Activated CD4-positive, alpha-beta T cell treated with anti-CD3 and anti-CD28 coated beads for 36 hours (primary cell): ENCODE data around the gene MVP. TPM values are rescaled to one million over a fixed set of nuclear protein-coding genes. Genes with fewer than 3 reads are reported as not detected.
A peak's percentile ranks its signal among the peaks of the same experiment; 100 is the strongest.
"Not testable (repeated sequence)": the region's sequence is repeated elsewhere in the genome, so short reads cannot be mapped to it uniquely, and the experiment has no call there.

Source experiments
- ATAC-seq: fragments of 200-7000 bp; cut with Tn5 transposase; one replicate; pipeline ENCODE4 v1.10.0; 2021; ENCODE audit warnings: mild to moderate bottlenecking, moderate library complexity
- CTCF ChIA-PET: fragments of 350-600 bp; sonication (Branson Sonifier 250); formaldehyde crosslinking; loops from one replicate; lab custom pipeline; 2021; ENCODE audit warnings: antibody characterized with exemption; lab: Charles Lee
- POLR2A ChIA-PET: fragments of 350-600 bp; sonication (Branson Sonifier 250); formaldehyde crosslinking; loops from one replicate; lab custom pipeline; 2021; ENCODE audit warnings: antibody characterized with exemption, inconsistent platforms; lab: Charles Lee
- DNase-seq: peaks from one replicate; pipeline ENCODE4 v3.0.0-alpha.2; 2020
- H3K27ac Mint-ChIP-seq: one replicate; pipeline ENCODE4 v1.8.0; 2021; ENCODE audit warnings: mixed read lengths
- H3K27me3 Mint-ChIP-seq: one replicate; pipeline ENCODE4 v1.8.0; 2021; ENCODE audit warnings: mixed read lengths
- H3K36me3 Mint-ChIP-seq: one replicate; pipeline ENCODE4 v1.8.0; 2021; ENCODE audit warnings: low read depth, mixed read lengths
- H3K4me1 Mint-ChIP-seq: one replicate; pipeline ENCODE4 v1.8.0; 2021; ENCODE audit warnings: mixed read lengths
- H3K4me3 Mint-ChIP-seq: one replicate; pipeline ENCODE4 v1.8.0; 2021; ENCODE audit warnings: mild to moderate bottlenecking, moderate library complexity, mixed read lengths
- H3K9me3 Mint-ChIP-seq: one replicate; pipeline ENCODE4 v1.8.0; 2021; ENCODE audit warnings: low read depth, mixed read lengths
- intact Hi-C, 2 experiments: fragments of 100-400 bp; cut with DNase I in 1 of 2; cut with micrococcal nuclease in 1 of 2; formaldehyde crosslinking; loops; one replicate each; pipeline versions ENCODE4 v1.14.2 to v1.15.1; 2022 to 2024; cut with DNase I, micrococcal nuclease
- total RNA-seq, 2 experiments: library from RNA; stranded (reverse); gene quantifications; one replicate each; pipeline ENCODE4 v1.2.3, GENCODE V29; 2021

MVP gene
- total RNA-seq, 2 experiments from 2014 or later: 86.2 to 101 TPM

GRCh38 chr16:29826342-29826695 lies 6.1 kb downstream of the MVP start:
- CTCF ChIA-PET: interaction anchor here (0.6 to 6.4 kb wide), 11 partner anchors 8 to 268 kb away, joined by 3 to 53 read pairs (median 4); partner anchors contain the start of gene PAGR1
- POLR2A ChIA-PET: interaction anchor here (0.7 to 4.5 kb wide), 6 partner anchors 8 to 360 kb away, joined by 3 to 25 read pairs (median 6); partner anchors contain the start of gene PAGR1
- Mint-ChIP-seq H3K9me3 (no peaks in the 10 kb centered on the region), H3K36me3 (peaks cover 14% of the 10 kb centered on the region), H3K27ac (peak overlapping the region; percentile 92), H3K27me3 (no peaks in the 10 kb centered on the region), H3K4me3 (peak overlapping the region; percentile 53), H3K4me1 (peaks cover 78% of the 10 kb centered on the region)
- intact Hi-C loops: loop anchor here in 1 of 2 experiments (2.0 kb wide), 2 partner anchors 42 to 818 kb away; no protein-coding TSS in a partner anchor
- DNase-seq (no peak), ATAC-seq (no peak)

- intact Hi-C loops: no loop called here
- Mint-ChIP-seq H3K27ac (no peak overlapping the region), H3K4me1 (peaks cover 44% of the 10 kb centered on the region), H3K4me3 (no peak overlapping the region), H3K36me3 (peaks cover 28% of the 10 kb centered on the region), H3K9me3 (no peaks in the 10 kb centered on the region), H3K27me3 (no peaks in the 10 kb centered on the region)
- ATAC-seq (no peak), DNase-seq (no peak)
- CTCF ChIA-PET: no interaction called here
- POLR2A ChIA-PET: no interaction called here
Observed at GRCh38 chr16:29830774-29831173, 10.5 kb downstream of the MVP start.

GRCh38 chr16:29831490-29831889 lies 11.2 kb downstream of the MVP start:
- CTCF ChIA-PET: no interaction called here
- ATAC-seq (no peak), DNase-seq (no peak)
- no peaks in the 10 kb centered on the region for H3K27me3 Mint-ChIP-seq
- intact Hi-C loops: no loop called here
- H3K9me3 Mint-ChIP-seq: no peaks in the 10 kb centered on the region
- no peak overlapping the region for H3K27ac Mint-ChIP-seq
- POLR2A ChIA-PET: no interaction called here
- no peak overlapping the region for H3K4me3 Mint-ChIP-seq
- H3K36me3 Mint-ChIP-seq: peaks cover 31% of the 10 kb centered on the region
- peaks cover 37% of the 10 kb centered on the region for H3K4me1 Mint-ChIP-seq

- ATAC-seq, intact Hi-C loops, DNase-seq, H3K27ac Mint-ChIP-seq, H3K9me3 Mint-ChIP-seq, H3K27me3 Mint-ChIP-seq, H3K4me3 Mint-ChIP-seq: not testable (repeated sequence)
- ChIA-PET CTCF (interaction anchor here (0.7 to 2.0 kb wide), 2 partner anchors 13 to 45 kb away, joined by 3 to 6 read pairs; partner anchors contain the start of gene MVP), POLR2A (interaction anchor here (0.5 to 0.6 kb wide), 3 partner anchors 9 to 39 kb away, joined by 3 to 7 read pairs (median 4); no protein-coding TSS in a partner anchor)
- H3K4me1 Mint-ChIP-seq: peaks cover 22% of the 10 kb centered on the region
- H3K36me3 Mint-ChIP-seq: peaks cover 41% of the 10 kb centered on the region
Observed at GRCh38 chr16:29833219-29833618, 13.0 kb downstream of the MVP start.

- intact Hi-C loops: no loop called here
- H3K4me1 Mint-ChIP-seq: peaks cover 17% of the 10 kb centered on the region
- H3K9me3 Mint-ChIP-seq: no peaks in the 10 kb centered on the region
- H3K27ac Mint-ChIP-seq: peak overlapping the region; percentile 55
- H3K4me3 Mint-ChIP-seq: no peak overlapping the region
- H3K27me3 Mint-ChIP-seq: no peaks in the 10 kb centered on the region
- peak; percentile 16 for ATAC-seq
- CTCF ChIA-PET: interaction anchor here (1.1 to 2.0 kb wide), 2 partner anchors 14 kb away, joined by 6 read pairs; partner anchors contain the start of gene MVP
- peak; percentile 45 for DNase-seq
- POLR2A ChIA-PET: no interaction called here
- peaks cover 41% of the 10 kb centered on the region for H3K36me3 Mint-ChIP-seq
Observed at GRCh38 chr16:29834079-29834478, 13.8 kb downstream of the MVP start.

- peaks cover 8% of the 10 kb centered on the region for H3K4me1 Mint-ChIP-seq
- ATAC-seq (no peak), DNase-seq (no peak)
- ChIA-PET CTCF (interaction anchor here (0.5 to 1.3 kb wide), 3 partner anchors 11 to 13 kb away, joined by 3 to 5 read pairs (median 3); no protein-coding TSS in a partner anchor), POLR2A (no interaction called here)
- H3K9me3 Mint-ChIP-seq: no peaks in the 10 kb centered on the region
- peaks cover 52% of the 10 kb centered on the region for H3K36me3 Mint-ChIP-seq
- intact Hi-C loops: no loop called here
- H3K27ac Mint-ChIP-seq: no peak overlapping the region
- H3K27me3 Mint-ChIP-seq: no peaks in the 10 kb centered on the region
- H3K4me3 Mint-ChIP-seq: no peak overlapping the region
Observed at GRCh38 chr16:29835926-29836325, 15.7 kb downstream of the MVP start.

GRCh38 chr16:29836623-29837022 lies 16.4 kb downstream of the MVP start:
- POLR2A ChIA-PET: no interaction called here
- no peak overlapping the region for H3K4me3 Mint-ChIP-seq

GRCh38 chr16:29837841-29838240 lies 17.6 kb downstream of the MVP start:
- Mint-ChIP-seq H3K27me3 (no peaks in the 10 kb centered on the region), H3K4me3 (no peak overlapping the region), H3K4me1 (peaks cover 8% of the 10 kb centered on the region), H3K27ac (no peak overlapping the region), H3K36me3 (peaks cover 47% of the 10 kb centered on the region), H3K9me3 (no peaks in the 10 kb centered on the region)
- POLR2A ChIA-PET: no interaction called here
- ATAC-seq (no peak), DNase-seq (no peak)
- CTCF ChIA-PET: interaction anchor here (0.7 to 2.1 kb wide), 2 partner anchors 11 to 86 kb away, joined by 3 to 12 read pairs; no protein-coding TSS in a partner anchor
- intact Hi-C loops: no loop called here

More at GRCh38 chr16:29836623-29837022, 16.4 kb downstream of the MVP start:
- intact Hi-C loops: no loop called here
- DNase-seq (no peak), ATAC-seq (no peak)
- CTCF ChIA-PET: interaction anchor here (2.1 kb wide), 1 partner anchor 12 kb away, joined by 12 read pairs; no protein-coding TSS in a partner anchor
- peaks cover 8% of the 10 kb centered on the region for H3K4me1 Mint-ChIP-seq
- no peaks in the 10 kb centered on the region for H3K9me3 Mint-ChIP-seq
- peaks cover 52% of the 10 kb centered on the region for H3K36me3 Mint-ChIP-seq
- H3K27me3 Mint-ChIP-seq: no peaks in the 10 kb centered on the region
- no peak overlapping the region for H3K27ac Mint-ChIP-seq

GRCh38 chr16:29839822-29840221 lies 19.6 kb downstream of the MVP start:
- no peak for ATAC-seq
- no peak overlapping the region for H3K4me3 Mint-ChIP-seq
- H3K36me3 Mint-ChIP-seq: peaks cover 33% of the 10 kb centered on the region
- DNase-seq: no peak
- ChIA-PET POLR2A (interaction anchor here (0.6 kb wide), 1 partner anchor 120 kb away, joined by 9 read pairs; no protein-coding TSS in a partner anchor), CTCF (no interaction called here)
- no peaks in the 10 kb centered on the region for H3K27me3 Mint-ChIP-seq
- no peaks in the 10 kb centered on the region for H3K4me1 Mint-ChIP-seq
- intact Hi-C loops: no loop called here
- H3K27ac Mint-ChIP-seq: no peak overlapping the region
- H3K9me3 Mint-ChIP-seq: no peaks in the 10 kb centered on the region

GRCh38 chr16:29840240-29840639 lies 20.0 kb downstream of the MVP start:
- intact Hi-C loops: no loop called here
- Mint-ChIP-seq H3K27ac (no peak overlapping the region), H3K9me3 (no peaks in the 10 kb centered on the region), H3K36me3 (peaks cover 35% of the 10 kb centered on the region), H3K27me3 (no peaks in the 10 kb centered on the region), H3K4me3 (no peak overlapping the region), H3K4me1 (no peaks in the 10 kb centered on the region)
- DNase-seq: no peak
- ATAC-seq: no peak
- ChIA-PET POLR2A (no interaction called here), CTCF (interaction anchor here (1.0 kb wide), 1 partner anchor 23 kb away, joined by 3 read pairs; no protein-coding TSS in a partner anchor)

GRCh38 chr16:29841631-29842030 lies 21.4 kb downstream of the MVP start:
- intact Hi-C loops: no loop called here
- CTCF ChIA-PET: no interaction called here
- H3K27ac Mint-ChIP-seq: no peak overlapping the region
- H3K4me3 Mint-ChIP-seq: no peak overlapping the region
- POLR2A ChIA-PET: no interaction called here
- peaks cover 34% of the 10 kb centered on the region for H3K36me3 Mint-ChIP-seq
- no peaks in the 10 kb centered on the region for H3K9me3 Mint-ChIP-seq
- no peaks in the 10 kb centered on the region for H3K27me3 Mint-ChIP-seq
- DNase-seq (no peak), ATAC-seq (no peak)
- no peaks in the 10 kb centered on the region for H3K4me1 Mint-ChIP-seq
